ENCODE results near the gene ABHD15. TPM values are rescaled to one million over a fixed set of nuclear protein-coding genes. Genes with fewer than 3 reads are reported as not detected.
A peak's percentile ranks its signal among the peaks of the same experiment; 100 is the strongest.

Gene ABHD15
- polyA plus RNA-seq, 1 donor from 2014 or later = 0.21 TPM

GRCh38 chr17:29595943-29596774 lies 29.3 kb upstream of the ABHD15 start:
- Histone ChIP-seq H3K27me3 (ENCODE audit: insufficient read depth, low read depth, low read length) (no peaks in the 10 kb centered on the region), H4K20me1 (ENCODE audit: insufficient read depth) (peaks cover 11% of the 10 kb centered on the region), H3K36me3 (ENCODE audit: insufficient read depth, low read length) (no peaks in the 10 kb centered on the region), H3K9me3 (ENCODE audit: low read length) (no peaks in the 10 kb centered on the region), H3K4me2 (ENCODE audit: low read length) (no peak overlapping the region), H3K9ac (ENCODE audit: low read length) (no peak overlapping the region), H3F3A (ENCODE audit: insufficient read depth, low read length, poor library complexity, severe bottlenecking) (peaks cover 2% of the 10 kb centered on the region), H2AFZ (ENCODE audit: low read depth, low read length) (no peak overlapping the region), H3K9me2 (ENCODE audit: insufficient read depth, low read length) (no peaks in the 10 kb centered on the region), H3K27ac (ENCODE audit: low read length) (no peak overlapping the region), H3K79me2 (replicated peaks; ENCODE audit: insufficient read depth, low read length) (peaks cover 39% of the 10 kb centered on the region), H3K4me3 (ENCODE audit: low read length) (peak overlapping the region; percentile 91)
- TF ChIP-seq RAD21 (conservative IDR thresholded peaks at IDR 0.05) = no peak
- no peak for TF ChIP-seq POLR2AphosphoS5 (IDR thresholded peaks at IDR 0.05)
- no peak for TF ChIP-seq SMC3 (conservative IDR thresholded peaks at IDR 0.05; ENCODE audit: poor library complexity)
- no peak for TF ChIP-seq TAF1 (IDR thresholded peaks at IDR 0.05; ENCODE audit: low read depth)
- no peak for TF ChIP-seq EP300 (conservative IDR thresholded peaks at IDR 0.05; ENCODE audit: poor library complexity, severe bottlenecking)

- Histone ChIP-seq H3K27me3 (ENCODE audit: insufficient read depth, low read depth, low read length) (no peaks in the 10 kb centered on the region), H3K4me2 (ENCODE audit: low read length) (peak overlapping the region; percentile 91), H3K4me3 (ENCODE audit: low read length) (peak overlapping the region; percentile 91), H3K9ac (ENCODE audit: low read length) (no peak overlapping the region), H3F3A (ENCODE audit: insufficient read depth, low read length, poor library complexity, severe bottlenecking) (peaks cover 2% of the 10 kb centered on the region), H3K36me3 (ENCODE audit: insufficient read depth, low read length) (no peaks in the 10 kb centered on the region), H3K9me2 (ENCODE audit: insufficient read depth, low read length) (no peaks in the 10 kb centered on the region), H3K79me2 (replicated peaks; ENCODE audit: insufficient read depth, low read length) (peaks cover 39% of the 10 kb centered on the region), H3K27ac (ENCODE audit: low read length) (no peak overlapping the region), H2AFZ (ENCODE audit: low read depth, low read length) (no peak overlapping the region), H3K9me3 (ENCODE audit: low read length) (no peaks in the 10 kb centered on the region), H4K20me1 (ENCODE audit: insufficient read depth) (peaks cover 11% of the 10 kb centered on the region)
- TF ChIP-seq REST (IDR thresholded peaks at IDR 0.05; ENCODE audit: borderline replicate concordance) = no peak
- no peak for TF ChIP-seq SMC3 (conservative IDR thresholded peaks at IDR 0.05; ENCODE audit: poor library complexity)
- no peak for TF ChIP-seq EP300 (conservative IDR thresholded peaks at IDR 0.05; ENCODE audit: poor library complexity, severe bottlenecking)
- no peak for TF ChIP-seq TAF1 (IDR thresholded peaks at IDR 0.05; ENCODE audit: low read depth)
- no peak for TF ChIP-seq MXI1 (conservative IDR thresholded peaks at IDR 0.05; ENCODE audit: poor library complexity, severe bottlenecking)
- no peak for TF ChIP-seq CTCF (IDR thresholded peaks at IDR 0.05; ENCODE audit: poor library complexity, severe bottlenecking)
- no peak for TF ChIP-seq RAD21 (conservative IDR thresholded peaks at IDR 0.05)
- TF ChIP-seq EZH2 (IDR thresholded peaks at IDR 0.05; ENCODE audit: borderline replicate concordance, insufficient read depth, low read length, poor library complexity, severe bottlenecking) = no peak
- no peak for TF ChIP-seq POLR2AphosphoS5 (IDR thresholded peaks at IDR 0.05)
Measured at GRCh38 chr17:29595107-29595942, 28.5 kb upstream of the ABHD15 start.
